ENCODE measurements around the gene SIGLEC12. TPM values are rescaled to one million over a fixed set of nuclear protein-coding genes. Genes with fewer than 3 reads are reported as not detected.

The SIGLEC12 gene
- total and polyA plus RNA-seq, 2 donors (not counting 3 experiments of a cell fraction or from before 2014, with no cell fraction given), result not detected

GRCh38 chr19:51505904-51506303 is 4.3 kb upstream of the SIGLEC12 start:
- Histone ChIP-seq H3K4me2 (ENCODE audit: insufficient read depth, low read length) (no peak overlapping the region), H3K4me3 (replicated peaks in 1 of 3; ENCODE audit: insufficient read depth in 1 of 3, low read depth in 1 of 3, low read length in 3 of 3) (no peak overlapping the region), H2AFZ (ENCODE audit: low read depth, low read length) (no peak overlapping the region), H3K27me3 (ENCODE audit: control insufficient read depth in 2 of 2, insufficient read depth in 2 of 2, low read length in 2 of 2) (no peaks in the 10 kb centered on the region), H3K27ac (ENCODE audit: insufficient read depth, low read depth, low read length) (no peak overlapping the region), H4K20me1 (replicated peaks; ENCODE audit: control insufficient read depth, extremely low read depth, insufficient read depth, low read length) (no peaks in the 10 kb centered on the region), H3K9me3 (replicated peaks; ENCODE audit: control insufficient read depth, insufficient read depth, low read length) (no peaks in the 10 kb centered on the region), H3K9me1 (replicated peaks; ENCODE audit: control insufficient read depth, extremely low read depth, insufficient read depth, low read length) (no peaks in the 10 kb centered on the region), H3K4me1 (ENCODE audit: control insufficient read depth, extremely low read depth, insufficient read depth, low read length) (no peaks in the 10 kb centered on the region), H3K9ac (replicated peaks; ENCODE audit: extremely low read depth, insufficient read depth, low read length) (no peak overlapping the region), H3K36me3 (ENCODE audit: control insufficient read depth in 2 of 2, extremely low read depth in 1 of 2, insufficient read depth in 2 of 2, low read length in 2 of 2) (no peaks in the 10 kb centered on the region), H3K79me2 (ENCODE audit: control insufficient read depth, insufficient read depth, low read length) (no peaks in the 10 kb centered on the region)
- TF ChIP-seq POLR2AphosphoS5 (IDR thresholded peaks at IDR 0.05; ENCODE audit: insufficient read depth, low read depth, low read length) (no peak), EZH2 (IDR thresholded peaks at IDR 0.05; ENCODE audit: borderline replicate concordance, low read depth, low read length, severe bottlenecking) (no peak), MYC (IDR thresholded peaks at IDR 0.05; ENCODE audit: low read depth, low read length) (no peak), GATA2 (IDR thresholded peaks at IDR 0.05; ENCODE audit: insufficient read depth, insufficient read length, low read depth, low read length) (no peak), JUN (IDR thresholded peaks at IDR 0.05; ENCODE audit: borderline replicate concordance, insufficient read depth, insufficient read length, low read depth) (no peak)
- TF ChIP-seq, protein P1, sequence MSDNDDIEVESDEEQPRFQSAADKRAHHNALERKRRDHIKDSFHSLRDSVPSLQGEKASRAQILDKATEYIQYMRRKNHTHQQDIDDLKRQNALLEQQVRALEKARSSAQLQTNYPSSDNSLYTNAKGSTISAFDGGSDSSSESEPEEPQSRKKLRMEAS (IDR thresholded peaks at IDR 0.05; ENCODE audit: insufficient read depth, insufficient read length), result no peak
- dilution Hi-C loops (cut with MboI; ENCODE audit: extremely low pct_ligation_motif_present, low sequenced_read_pairs), result no loop called here
- no TSS peak for BruUV-seq (replicated peaks)
- FAIRE-seq (no peak), DNase-seq (ENCODE audit: low read depth, low spot score) (no peak)
- ChIA-PET CTCF (interaction anchor here (1.3 to 1.6 kb wide), 5 partner anchors 8 to 151 kb away, joined by 3 to 4 read pairs (median 3); no protein-coding TSS in a partner anchor), POLR2A (no interaction called here)
- intact Hi-C loops (cut with micrococcal nuclease), result no loop called here

- FAIRE-seq (no peak), DNase-seq (ENCODE audit: low read depth, low spot score) (no peak)
- ChIA-PET CTCF (no interaction called here), POLR2A (no interaction called here)
- intact Hi-C loops (cut with micrococcal nuclease), result no loop called here
- no peak overlapping the region for H3K27ac ChIP-seq (ENCODE audit: insufficient read depth, low read depth, low read length)
- no peaks in the 10 kb centered on the region for H3K4me1 ChIP-seq (ENCODE audit: control insufficient read depth, extremely low read depth, insufficient read depth, low read length)
- H2AFZ ChIP-seq (ENCODE audit: low read depth, low read length), result no peak overlapping the region
- dilution Hi-C loops (cut with MboI; ENCODE audit: extremely low pct_ligation_motif_present, low sequenced_read_pairs), result no loop called here
- H3K9me1 ChIP-seq (replicated peaks; ENCODE audit: control insufficient read depth, extremely low read depth, insufficient read depth, low read length), result no peaks in the 10 kb centered on the region
- H3K9ac ChIP-seq (replicated peaks; ENCODE audit: extremely low read depth, insufficient read depth, low read length), result no peak overlapping the region
- H3K4me2 ChIP-seq (ENCODE audit: insufficient read depth, low read length), result no peak overlapping the region
- H4K20me1 ChIP-seq (replicated peaks; ENCODE audit: control insufficient read depth, extremely low read depth, insufficient read depth, low read length), result no peaks in the 10 kb centered on the region
- H3K9me3 ChIP-seq (replicated peaks; ENCODE audit: control insufficient read depth, insufficient read depth, low read length), result no peaks in the 10 kb centered on the region
- BruUV-seq (replicated peaks), result no TSS peak
- H3K27me3 ChIP-seq (ENCODE audit: control insufficient read depth in 2 of 2, insufficient read depth in 2 of 2, low read length in 2 of 2), result no peaks in the 10 kb centered on the region
- H3K4me3 ChIP-seq (replicated peaks in 1 of 3; ENCODE audit: insufficient read depth in 1 of 3, low read depth in 1 of 3, low read length in 3 of 3), result no peak overlapping the region
- no peaks in the 10 kb centered on the region for H3K36me3 ChIP-seq (ENCODE audit: control insufficient read depth in 2 of 2, extremely low read depth in 1 of 2, insufficient read depth in 2 of 2, low read length in 2 of 2)
- no peaks in the 10 kb centered on the region for H3K79me2 ChIP-seq (ENCODE audit: control insufficient read depth, insufficient read depth, low read length)
- TF ChIP-seq EZH2 (IDR thresholded peaks at IDR 0.05; ENCODE audit: borderline replicate concordance, low read depth, low read length, severe bottlenecking) (no peak), POLR2AphosphoS5 (IDR thresholded peaks at IDR 0.05; ENCODE audit: insufficient read depth, low read depth, low read length) (no peak), MYC (IDR thresholded peaks at IDR 0.05; ENCODE audit: low read depth, low read length) (no peak), JUN (IDR thresholded peaks at IDR 0.05; ENCODE audit: borderline replicate concordance, insufficient read depth, insufficient read length, low read depth) (no peak), GATA2 (IDR thresholded peaks at IDR 0.05; ENCODE audit: insufficient read depth, insufficient read length, low read depth, low read length) (no peak), CTCF (IDR thresholded peaks at IDR 0.05; ENCODE audit: extremely low read depth in 1 of 2, insufficient read depth in 1 of 2, low read depth in 1 of 2, low read length in 2 of 2) (no peak), POLR2A (IDR thresholded peaks at IDR 0.05; ENCODE audit: low read depth, low read length) (no peak), FOS (IDR thresholded peaks at IDR 0.05; ENCODE audit: borderline replicate concordance, insufficient read depth, low read length) (no peak)
- TF ChIP-seq, protein P1 (IDR thresholded peaks at IDR 0.05; ENCODE audit: insufficient read depth, insufficient read length), result no peak
Measured at GRCh38 chr19:51503896-51504295, 2.3 kb upstream of the SIGLEC12 start.
